Calu3 (cell line): ENCODE data around the gene FTO. TPM values are rescaled to one million over a fixed set of nuclear protein-coding genes. Genes with fewer than 3 reads are reported as not detected.
A peak's percentile ranks its signal among the peaks of the same experiment; 100 is the strongest.

ENCODE experiments used
- BruUV-seq: library from RNA; stranded (reverse); fragments of 400-500 nt; replicated peaks from 2 replicates; lab custom pipeline; 2021; lab: Mats Ljungman, UMichigan
- CTCF ChIA-PET: fragments of 300-600 bp; sonication (Branson Sonifier 250); formaldehyde crosslinking; loops from one replicate; lab custom pipeline; 2022; ENCODE audit warnings: antibody characterized with exemption; lab: Charles Lee
- DNase-seq: peaks from one replicate; pipeline ENCODE4 v3.0.0; 2022
- H3K27ac Mint-ChIP-seq: one replicate; pipeline ENCODE4 v1.8.0; 2022; ENCODE audit warnings: mixed read lengths; ENCODE audit not compliant: unreplicated experiment
- H3K27me3 Mint-ChIP-seq: one replicate; pipeline ENCODE4 v1.8.0; 2022; ENCODE audit warnings: mixed read lengths; ENCODE audit not compliant: unreplicated experiment
- H3K36me3 Mint-ChIP-seq: one replicate; pipeline ENCODE4 v1.8.0; 2022; ENCODE audit warnings: mild to moderate bottlenecking, moderate library complexity, mixed read lengths; ENCODE audit not compliant: insufficient read depth, unreplicated experiment
- H3K4me1 Mint-ChIP-seq: one replicate; pipeline ENCODE4 v1.8.0; 2022; ENCODE audit warnings: mild to moderate bottlenecking, low read depth, mixed read lengths; ENCODE audit not compliant: unreplicated experiment
- H3K4me3 Mint-ChIP-seq: one replicate; pipeline ENCODE4 v1.8.0; 2022; ENCODE audit warnings: mild to moderate bottlenecking, low read depth, moderate library complexity, mixed read lengths; ENCODE audit not compliant: unreplicated experiment
- H3K9me3 Mint-ChIP-seq: one replicate; pipeline ENCODE4 v1.8.0; 2022; ENCODE audit warnings: low read depth, mixed read lengths; ENCODE audit not compliant: unreplicated experiment
- intact Hi-C: fragments of 100-400 bp; cut with micrococcal nuclease; formaldehyde crosslinking; loops from one replicate; pipeline ENCODE4 v1.10.0; 2022; ENCODE audit not compliant: unreplicated experiment
- total RNA-seq: library from RNA; stranded (reverse); gene quantifications from 2 replicates; pipeline ENCODE4 v1.2.3, GENCODE V29; 2022
- TF ChIP-seq, protein P1 (sequence below): fragments of 200-600 bp; IDR thresholded peaks from one replicate; pipeline ENCODE4 v1.8.0; 2022; ENCODE audit warnings: antibody characterized with exemption; ENCODE audit not compliant: unreplicated experiment

FTO gene
- total RNA-seq, 1 experiment from 2014 or later, result 68.9 TPM

DNA sequence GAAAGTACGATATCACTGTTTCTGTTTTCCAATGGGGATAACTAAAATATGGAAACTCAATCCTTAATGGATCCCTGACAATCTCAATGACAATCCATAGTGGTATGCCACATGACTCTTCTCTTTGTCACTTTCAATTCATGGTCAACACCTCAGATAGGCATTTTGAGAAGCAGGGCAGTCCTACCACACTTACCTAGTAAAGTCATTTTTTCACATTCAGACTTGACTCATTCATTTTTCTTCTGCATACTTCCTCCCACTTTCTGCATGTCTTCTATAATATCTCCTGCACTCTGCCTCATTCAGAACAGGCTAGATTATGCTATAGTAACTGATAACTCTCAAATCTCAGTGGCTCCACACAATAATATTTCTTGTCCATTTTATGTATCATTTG lies 117.5 kb downstream of the FTO start:
- intact Hi-C loops, result no loop called here
- DNase-seq, result no peak
- Mint-ChIP-seq H3K27me3 (no peaks in the 10 kb centered on the region), H3K4me1 (peaks cover 7% of the 10 kb centered on the region), H3K9me3 (no peaks in the 10 kb centered on the region), H3K4me3 (no peak overlapping the region), H3K27ac (no peak overlapping the region), H3K36me3 (no peaks in the 10 kb centered on the region)
- CTCF ChIA-PET, result interaction anchor here (1.4 kb wide), 1 partner anchor 11 kb away, joined by 4 read pairs; no protein-coding TSS in a partner anchor
- TF ChIP-seq, protein P1, sequence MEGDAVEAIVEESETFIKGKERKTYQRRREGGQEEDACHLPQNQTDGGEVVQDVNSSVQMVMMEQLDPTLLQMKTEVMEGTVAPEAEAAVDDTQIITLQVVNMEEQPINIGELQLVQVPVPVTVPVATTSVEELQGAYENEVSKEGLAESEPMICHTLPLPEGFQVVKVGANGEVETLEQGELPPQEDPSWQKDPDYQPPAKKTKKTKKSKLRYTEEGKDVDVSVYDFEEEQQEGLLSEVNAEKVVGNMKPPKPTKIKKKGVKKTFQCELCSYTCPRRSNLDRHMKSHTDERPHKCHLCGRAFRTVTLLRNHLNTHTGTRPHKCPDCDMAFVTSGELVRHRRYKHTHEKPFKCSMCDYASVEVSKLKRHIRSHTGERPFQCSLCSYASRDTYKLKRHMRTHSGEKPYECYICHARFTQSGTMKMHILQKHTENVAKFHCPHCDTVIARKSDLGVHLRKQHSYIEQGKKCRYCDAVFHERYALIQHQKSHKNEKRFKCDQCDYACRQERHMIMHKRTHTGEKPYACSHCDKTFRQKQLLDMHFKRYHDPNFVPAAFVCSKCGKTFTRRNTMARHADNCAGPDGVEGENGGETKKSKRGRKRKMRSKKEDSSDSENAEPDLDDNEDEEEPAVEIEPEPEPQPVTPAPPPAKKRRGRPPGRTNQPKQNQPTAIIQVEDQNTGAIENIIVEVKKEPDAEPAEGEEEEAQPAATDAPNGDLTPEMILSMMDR, result no peak
- no TSS peak for BruUV-seq

DNA sequence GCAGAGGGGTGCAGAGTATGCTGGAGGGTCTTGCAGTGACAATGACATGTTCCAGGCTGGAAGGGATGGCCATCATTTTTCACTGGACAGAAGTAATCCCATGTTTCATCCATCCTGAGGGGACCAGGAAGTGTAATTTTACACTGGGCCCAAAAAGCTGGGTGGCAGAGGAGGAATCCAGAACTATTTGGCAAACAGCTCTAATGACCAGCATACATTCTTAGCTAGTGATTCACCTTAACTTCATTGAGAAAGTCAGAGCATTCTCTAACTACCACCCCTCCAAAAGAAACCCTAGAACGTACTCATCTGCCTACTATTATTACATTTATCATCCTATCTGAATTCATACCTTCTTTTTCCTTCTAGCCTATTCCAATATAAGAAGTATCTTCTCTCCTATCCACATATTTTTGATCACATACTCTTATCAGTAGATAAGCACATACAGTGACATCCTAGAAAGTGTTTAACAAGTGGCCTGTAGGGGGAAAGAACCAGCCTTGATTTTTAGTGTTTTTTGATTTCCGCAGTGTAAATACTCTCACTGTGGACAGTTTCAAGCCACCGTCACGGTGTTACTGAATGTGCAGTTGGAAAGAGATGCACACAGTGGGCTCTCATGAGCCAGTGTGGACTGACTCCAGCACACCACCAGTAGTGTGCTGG lies 118.1 kb downstream of the FTO start:
- peaks cover 1% of the 10 kb centered on the region for H3K4me1 Mint-ChIP-seq
- H3K27ac Mint-ChIP-seq, result no peak overlapping the region
- TF ChIP-seq, protein P1, result no peak
- no peak overlapping the region for H3K4me3 Mint-ChIP-seq
- H3K36me3 Mint-ChIP-seq, result no peaks in the 10 kb centered on the region
- H3K27me3 Mint-ChIP-seq, result no peaks in the 10 kb centered on the region
- CTCF ChIA-PET, result interaction anchor here (0.7 to 1.4 kb wide), 2 partner anchors 12 to 42 kb away, joined by 3 to 4 read pairs; no protein-coding TSS in a partner anchor
- no TSS peak for BruUV-seq
- intact Hi-C loops, result no loop called here
- peak; percentile 24 for DNase-seq
- no peaks in the 10 kb centered on the region for H3K9me3 Mint-ChIP-seq

DNA sequence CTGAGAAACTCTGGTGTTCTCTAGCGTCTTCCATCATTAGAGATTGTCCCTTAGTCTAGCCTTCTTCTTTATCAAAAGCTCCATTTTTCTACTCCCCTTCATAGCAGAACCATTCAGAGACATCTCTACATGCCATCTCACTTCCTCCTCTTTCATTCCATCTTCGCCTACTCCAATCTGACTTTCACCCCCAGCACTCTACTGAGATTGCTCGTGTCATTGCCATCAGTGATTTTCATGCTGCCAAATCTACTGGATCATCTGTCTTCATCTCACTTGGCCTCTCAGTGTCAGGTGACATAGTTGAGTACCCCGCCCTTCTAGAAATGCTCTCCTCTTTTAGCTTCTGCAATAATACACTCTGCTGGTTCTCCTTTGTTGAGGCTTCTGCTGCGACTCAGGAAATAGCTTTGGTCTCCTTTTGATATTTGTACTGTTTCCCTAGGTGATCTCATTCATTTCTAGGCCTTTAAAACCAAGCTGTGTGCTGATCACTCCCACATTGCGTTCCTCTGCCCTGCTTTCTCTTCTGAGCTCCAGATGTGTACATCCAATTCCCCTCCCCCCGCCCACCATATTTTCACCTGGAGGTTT lies 119.1 kb downstream of the FTO start:
- intact Hi-C loops, result no loop called here
- Mint-ChIP-seq H3K27me3 (no peaks in the 10 kb centered on the region), H3K36me3 (no peaks in the 10 kb centered on the region), H3K4me3 (no peak overlapping the region), H3K9me3 (no peaks in the 10 kb centered on the region), H3K4me1 (no peaks in the 10 kb centered on the region), H3K27ac (no peak overlapping the region)
- TF ChIP-seq, protein P1, result no peak
- no peak for DNase-seq
- BruUV-seq, result no TSS peak
- CTCF ChIA-PET, result interaction anchor here (1.4 kb wide), 1 partner anchor 13 kb away, joined by 4 read pairs; no protein-coding TSS in a partner anchor

DNA sequence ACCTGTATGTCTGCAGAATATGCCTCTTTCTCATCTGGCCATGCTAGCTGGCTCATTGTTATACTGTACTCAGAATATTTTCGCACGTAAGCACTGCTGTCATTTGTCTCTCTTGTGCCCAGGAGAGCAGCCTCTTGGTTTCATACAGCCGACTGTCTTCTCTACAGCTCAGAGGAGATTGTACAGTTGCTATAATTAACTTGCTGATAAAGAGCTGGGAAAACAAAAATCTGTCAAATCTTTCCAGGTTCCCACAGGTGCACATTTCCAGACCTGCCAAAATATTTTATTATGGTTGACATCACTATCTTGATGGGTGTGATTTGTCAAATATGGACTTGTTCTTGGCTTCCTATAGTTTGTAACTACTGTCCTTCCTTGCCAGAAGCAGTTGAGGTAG lies 122.7 kb downstream of the FTO start:
- H3K36me3 Mint-ChIP-seq, result no peaks in the 10 kb centered on the region
- H3K27ac Mint-ChIP-seq, result no peak overlapping the region
- TF ChIP-seq, protein P1, result no peak
- no peak for DNase-seq
- H3K4me3 Mint-ChIP-seq, result no peak overlapping the region
- H3K27me3 Mint-ChIP-seq, result no peaks in the 10 kb centered on the region
- peaks cover 11% of the 10 kb centered on the region for H3K4me1 Mint-ChIP-seq
- intact Hi-C loops, result loop anchor here (2.0 kb wide), 1 partner anchor 46 kb away; no protein-coding TSS in a partner anchor
- BruUV-seq, result no TSS peak
- no peaks in the 10 kb centered on the region for H3K9me3 Mint-ChIP-seq
- CTCF ChIA-PET, result interaction anchor here (0.6 kb wide), 2 partner anchors 398 to 764 kb away, joined by 3 to 4 read pairs; no protein-coding TSS in a partner anchor
